Esophagus mucosa (tissue), 1 donor: ENCODE measurements around the gene HHATL. TPM values are rescaled to one million over a fixed set of nuclear protein-coding genes. Genes with fewer than 3 reads are reported as not detected.
A peak's percentile ranks its signal among the peaks of the same experiment; 100 is the strongest.

ENCODE experiments used
- ATAC-seq: fragments of 200-7000 bp; cut with Tn5 transposase; one replicate; pipeline ENCODE4 v1.9.1; 2020
- total RNA-seq: library from RNA; stranded (reverse); gene quantifications from one replicate; pipeline ENCODE4 v1.2.4, GENCODE V29; 2023
- donor health status: DM: yes; HTN: yes; CAD: no.

Gene HHATL
- total RNA-seq, 1 donor from 2014 or later = not detected

DNA sequence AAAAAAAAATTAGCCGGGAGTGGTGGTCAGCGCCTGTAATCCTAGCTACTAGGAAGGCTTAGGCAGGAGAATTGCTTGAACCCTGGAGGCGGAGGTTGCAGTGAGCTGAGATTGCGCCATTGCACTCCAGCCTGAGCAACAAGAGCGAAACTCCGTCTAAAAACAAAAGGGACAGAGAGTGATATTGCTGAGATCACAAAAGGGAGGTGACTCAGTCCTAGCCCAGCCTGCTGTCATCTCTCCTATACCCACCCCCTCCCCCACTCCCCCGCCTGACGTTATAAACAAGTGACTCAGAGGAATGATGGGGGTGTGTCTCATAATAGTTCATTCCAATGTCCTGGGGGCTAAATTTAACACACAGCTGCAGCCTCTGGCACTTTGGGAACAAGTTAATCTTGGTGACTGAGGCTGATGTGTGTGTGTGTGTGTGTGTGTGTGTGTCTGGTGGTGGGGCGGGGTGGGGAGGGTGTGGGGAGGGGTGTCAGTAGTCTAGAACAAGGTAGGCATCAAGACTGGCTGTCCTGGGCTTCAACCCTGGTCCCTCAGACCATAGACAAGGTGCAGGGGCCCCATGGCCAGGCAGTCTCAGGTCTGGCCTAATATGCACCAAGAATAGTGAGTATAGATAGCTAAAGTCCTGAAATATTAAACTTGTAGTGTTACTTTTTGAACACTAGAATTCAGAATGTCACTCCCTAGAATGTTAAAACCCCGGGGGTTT, 18.6 kb downstream of the HHATL start:
- peak; percentile 96 for ATAC-seq

DNA sequence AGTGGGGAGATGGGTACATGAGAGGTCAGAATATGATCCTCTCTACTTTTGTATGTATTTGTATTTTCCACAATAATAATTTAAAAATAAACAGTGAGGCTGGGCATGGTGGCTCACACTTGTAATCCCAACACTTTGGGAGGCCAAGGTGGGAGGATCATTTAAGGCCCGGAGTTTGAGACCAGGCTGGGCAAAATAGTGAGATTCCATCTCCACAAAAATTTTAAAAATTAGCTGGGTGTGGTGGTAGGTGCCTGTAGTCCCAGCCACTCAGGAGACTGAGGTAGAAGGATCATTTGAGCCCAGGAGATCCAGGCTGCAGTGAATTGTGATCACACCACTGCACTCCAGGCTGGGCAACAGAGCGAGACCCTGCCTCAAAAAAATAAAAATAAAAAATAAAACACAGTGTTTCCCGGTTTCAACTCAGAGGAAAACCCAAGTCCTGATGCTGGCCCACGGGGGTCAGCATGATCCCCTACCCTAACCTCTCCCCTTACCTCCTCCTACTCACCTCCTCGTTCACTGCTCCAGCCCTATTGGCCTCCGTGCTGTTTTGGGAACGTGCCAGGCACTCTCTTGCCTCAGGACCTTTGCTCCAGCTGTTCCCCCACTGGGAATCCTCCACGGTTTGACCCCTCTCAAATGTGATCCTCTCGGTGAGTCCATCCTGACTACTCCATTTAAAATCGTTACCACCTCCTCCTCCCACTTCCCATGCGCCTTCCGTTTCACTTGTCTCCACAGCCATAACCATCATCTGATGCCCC, 20.1 kb downstream of the HHATL start:
- ATAC-seq = no peak

DNA sequence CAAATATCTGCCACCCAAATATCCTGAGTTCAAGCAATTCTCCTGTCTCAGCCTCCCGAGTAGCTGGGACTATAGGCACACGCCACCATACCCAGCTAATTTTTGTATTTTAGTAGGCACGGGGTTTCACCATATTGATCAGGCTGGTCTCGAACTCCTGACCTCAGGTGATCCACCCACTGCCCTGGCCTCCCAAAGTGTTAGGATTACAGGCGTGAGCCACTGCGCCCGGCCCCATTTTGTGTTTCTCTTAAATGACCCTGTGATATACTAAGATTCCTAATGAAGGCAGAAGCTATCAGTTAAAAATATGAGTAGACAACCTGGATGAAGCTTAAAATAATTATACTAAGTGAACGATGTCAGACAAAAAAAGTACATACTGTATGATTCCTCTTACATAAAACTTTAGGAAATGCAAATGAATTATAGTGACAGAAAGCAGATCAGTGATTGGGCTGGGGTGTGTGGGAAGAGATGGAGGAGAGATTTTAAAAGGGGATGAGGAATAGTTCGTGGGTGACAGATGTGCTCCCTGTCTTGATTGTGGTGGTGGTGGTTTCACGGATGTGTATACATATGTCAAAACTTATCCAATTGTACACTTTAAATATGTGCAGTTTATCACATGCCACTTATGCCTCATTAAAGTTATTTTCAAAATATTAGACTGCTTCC, 21.1 kb downstream of the HHATL start:
- ATAC-seq = no peak

DNA sequence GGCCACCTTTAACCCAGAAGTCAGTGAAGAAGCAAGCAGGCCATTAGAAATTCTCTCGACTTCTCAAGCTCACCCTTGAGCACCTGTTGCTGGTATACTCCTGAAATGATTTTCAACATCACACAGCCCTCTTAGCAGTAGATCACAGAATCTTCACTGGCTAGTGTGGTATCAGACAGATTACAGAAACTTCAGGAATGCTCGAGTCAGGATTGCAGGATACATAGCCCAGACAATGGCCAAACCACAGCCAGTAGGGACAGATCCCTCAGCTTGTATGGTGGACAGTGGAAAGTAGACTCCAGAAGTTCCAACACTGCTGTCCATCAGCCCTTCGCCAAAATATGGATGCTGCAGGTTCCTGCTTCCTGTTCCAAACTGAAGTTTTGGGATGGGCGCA, 21.8 kb downstream of the HHATL start:
- ATAC-seq = no peak

DNA sequence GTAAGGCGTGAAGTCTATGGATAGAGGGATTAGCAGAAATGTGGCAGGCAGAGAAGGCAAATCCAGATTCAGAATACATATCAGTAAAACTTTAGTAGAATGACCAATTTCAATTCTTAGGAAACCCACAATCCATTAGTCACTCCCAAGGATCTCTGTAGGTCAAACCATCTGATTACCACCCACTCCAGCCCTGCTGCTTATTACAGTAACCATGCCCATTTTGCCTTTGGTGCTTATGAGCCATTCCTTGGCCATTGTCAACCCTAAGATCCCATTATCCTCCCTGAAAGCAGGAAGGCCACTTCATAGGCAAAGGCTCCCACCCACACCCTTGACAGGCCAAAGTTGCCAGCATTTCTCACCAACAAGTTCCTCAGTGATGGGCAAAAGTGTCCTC, 22.3 kb downstream of the HHATL start:
- ATAC-seq = no peak

DNA sequence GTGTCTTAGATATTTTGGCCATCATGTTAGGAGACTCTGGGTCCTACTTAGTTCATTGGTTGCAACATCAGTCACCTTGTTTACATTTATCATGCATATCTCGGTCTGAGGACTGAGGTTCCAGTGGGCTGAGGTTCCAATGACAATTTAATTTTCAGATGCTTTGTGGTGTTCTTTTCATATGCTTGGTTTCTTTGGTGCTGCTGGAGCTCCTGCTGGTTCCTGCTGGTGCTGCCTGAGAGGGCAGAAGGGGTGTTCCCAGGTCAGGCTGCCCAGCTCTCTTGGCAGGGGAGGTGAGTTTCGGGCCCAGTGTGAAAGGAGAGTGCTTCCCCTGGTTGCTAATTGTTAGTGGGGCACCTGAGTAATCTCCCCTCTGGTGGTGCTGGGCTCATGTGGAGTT, 24.2 kb downstream of the HHATL start:
- no peak for ATAC-seq

DNA sequence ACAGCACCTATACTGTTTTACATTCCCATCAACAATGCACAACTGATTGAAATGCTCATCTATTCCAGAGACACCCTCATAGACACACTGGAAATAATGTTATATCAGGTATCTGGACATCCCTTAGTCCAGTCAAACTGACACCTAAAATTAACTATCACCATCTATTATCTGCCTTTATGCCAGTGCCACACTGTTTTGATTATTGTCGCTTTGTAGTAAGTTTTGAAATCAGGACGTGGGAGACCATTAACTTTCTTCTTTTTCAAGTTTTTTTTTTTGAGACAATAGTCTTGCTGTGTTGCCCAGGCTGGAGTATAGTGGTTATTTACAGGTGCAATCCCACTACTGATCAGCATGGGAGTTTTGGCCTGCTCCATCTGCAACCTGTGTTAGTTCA, 26.7 kb downstream of the HHATL start:
- ATAC-seq = no peak

DNA sequence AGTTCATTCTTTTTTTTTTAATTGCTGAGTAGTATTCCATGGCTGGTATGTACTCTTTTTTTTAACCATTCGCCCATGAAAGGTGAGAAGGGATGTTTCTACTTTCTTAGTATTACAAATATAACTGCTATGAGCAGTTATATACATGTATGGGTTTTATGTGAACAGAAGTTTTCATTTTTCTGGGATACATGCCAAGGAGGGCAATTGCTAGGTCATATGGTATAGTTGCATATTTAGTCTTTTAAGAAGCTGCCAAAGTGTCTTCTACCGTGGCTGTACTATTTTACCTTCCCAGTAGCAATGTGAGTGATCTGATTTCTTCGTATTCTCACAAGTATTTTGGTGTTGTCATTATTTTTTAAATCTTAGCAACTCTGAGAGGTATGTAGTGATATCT, 28.5 kb downstream of the HHATL start:
- ATAC-seq = no peak

DNA sequence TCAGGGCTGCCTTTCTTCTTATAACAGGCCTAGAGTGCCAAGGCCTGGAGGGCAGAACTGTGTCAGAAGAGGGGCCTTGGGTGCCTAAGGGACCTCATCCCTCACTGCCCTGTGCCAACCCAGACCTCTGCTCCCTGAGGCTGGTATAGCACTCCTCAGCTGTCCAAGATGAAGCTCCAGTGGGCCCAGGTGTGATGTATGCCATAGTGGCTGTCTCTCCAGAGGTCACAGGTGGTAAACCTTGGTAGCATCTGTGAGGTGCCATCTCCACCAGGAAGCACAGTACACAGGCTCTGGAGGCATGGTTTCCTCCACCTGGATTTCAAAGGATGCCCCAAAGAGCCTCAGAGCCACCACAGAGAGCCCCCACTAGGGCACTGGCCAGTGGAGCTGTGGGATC, 29.5 kb downstream of the HHATL start:
- ATAC-seq = no peak

DNA sequence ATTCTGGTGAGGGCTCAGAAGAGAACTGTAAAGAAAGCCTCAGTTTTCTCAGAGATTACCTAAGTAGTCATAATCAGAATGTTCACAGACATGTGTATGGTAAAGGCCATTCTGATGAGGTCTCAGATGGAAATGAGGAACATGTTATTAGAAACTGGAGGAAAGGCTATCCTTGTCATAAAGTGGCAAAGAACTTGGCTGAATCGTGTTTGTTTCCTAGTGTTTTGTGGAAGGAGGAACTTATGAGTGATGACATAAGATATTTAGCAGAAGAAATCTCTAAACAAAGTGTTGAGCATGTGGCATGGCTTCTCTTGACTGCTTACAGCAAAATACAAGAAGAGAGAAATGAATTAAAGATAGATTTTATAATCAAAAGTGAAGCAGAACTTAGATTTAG, 30.1 kb downstream of the HHATL start:
- ATAC-seq = no peak

DNA sequence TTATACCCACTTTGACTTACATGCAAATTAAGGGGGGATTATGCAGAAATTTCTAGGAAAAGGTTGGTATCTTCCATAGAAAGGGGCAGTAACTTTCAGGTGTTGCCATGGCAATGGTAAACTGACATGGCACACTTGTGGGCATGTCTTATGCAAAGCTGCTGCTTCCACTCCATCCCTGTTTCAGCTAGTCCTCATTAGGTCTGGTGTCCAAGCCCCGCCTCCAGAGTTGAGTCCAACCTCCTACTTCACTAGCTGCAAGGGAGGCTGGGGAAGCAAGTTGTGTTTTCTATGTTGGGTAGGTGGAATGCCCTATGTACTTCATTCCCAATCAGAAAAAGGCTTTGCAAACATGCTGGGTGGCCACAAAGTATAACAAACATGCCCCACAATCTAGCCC, 31.9 kb downstream of the HHATL start:
- ATAC-seq = no peak

DNA sequence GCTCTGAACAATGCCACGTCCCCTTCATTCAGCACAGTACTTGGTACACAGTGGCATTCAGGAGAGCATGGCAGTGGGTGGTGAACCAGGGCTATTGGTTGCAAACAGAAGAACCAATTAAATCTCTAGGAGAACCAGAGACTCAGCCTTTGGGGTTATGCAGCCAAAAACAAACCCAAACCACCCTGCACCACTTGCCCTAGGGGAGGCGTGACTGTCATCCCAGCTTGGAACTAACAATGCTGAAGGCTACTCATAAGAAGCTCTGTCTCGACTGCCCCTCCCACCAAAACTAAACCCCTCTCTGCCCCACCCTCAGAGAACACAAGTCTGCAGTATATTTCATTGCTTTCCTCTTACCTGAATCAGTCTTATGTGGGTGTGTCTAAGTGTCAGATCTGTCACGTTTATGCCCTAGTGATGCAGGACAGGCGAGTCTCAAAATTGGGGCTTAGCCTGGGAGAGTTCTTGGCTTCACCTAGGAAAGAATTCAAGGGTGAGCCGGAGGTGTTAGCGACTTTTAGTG, 32.5 kb downstream of the HHATL start:
- ATAC-seq = peak; percentile 70

DNA sequence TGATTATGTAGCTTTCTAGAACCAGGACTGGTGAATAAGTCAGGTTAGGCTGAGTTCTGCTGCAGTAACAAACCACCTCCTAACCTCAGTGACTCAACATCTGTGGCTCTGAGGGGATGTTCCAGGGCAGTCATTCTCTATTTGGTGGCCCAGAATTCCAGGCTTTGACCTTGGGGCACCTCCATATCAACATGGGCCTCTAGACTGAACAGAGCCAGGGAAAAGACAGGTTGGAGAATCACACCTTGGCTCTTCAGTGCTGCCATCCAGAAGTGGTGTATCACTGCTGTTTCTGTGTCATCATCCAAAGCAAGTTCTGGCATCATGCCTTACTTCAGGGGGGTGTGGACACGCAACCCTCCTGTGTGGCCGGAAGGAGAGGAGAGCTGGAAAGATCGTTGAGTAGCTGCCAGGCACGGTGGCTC, 33.8 kb downstream of the HHATL start:
- peak; percentile 27 for ATAC-seq

DNA sequence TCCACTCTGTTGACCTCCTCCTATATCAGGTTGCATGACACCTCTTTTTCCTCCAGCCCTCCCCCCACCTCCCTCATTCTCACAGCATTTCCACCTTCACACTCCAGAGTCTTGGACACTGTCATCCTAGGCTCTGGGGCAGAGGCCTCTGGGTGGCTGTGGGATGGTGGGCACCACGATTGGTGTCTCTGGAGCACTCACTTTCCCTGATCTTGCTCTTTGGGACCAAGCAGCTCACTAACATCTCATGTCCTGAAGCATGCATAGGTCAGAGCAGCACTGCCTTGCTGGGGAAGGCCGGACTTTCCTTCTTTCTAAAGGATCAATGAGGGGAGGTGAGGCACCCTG, 34.2 kb downstream of the HHATL start:
- ATAC-seq = no peak

DNA sequence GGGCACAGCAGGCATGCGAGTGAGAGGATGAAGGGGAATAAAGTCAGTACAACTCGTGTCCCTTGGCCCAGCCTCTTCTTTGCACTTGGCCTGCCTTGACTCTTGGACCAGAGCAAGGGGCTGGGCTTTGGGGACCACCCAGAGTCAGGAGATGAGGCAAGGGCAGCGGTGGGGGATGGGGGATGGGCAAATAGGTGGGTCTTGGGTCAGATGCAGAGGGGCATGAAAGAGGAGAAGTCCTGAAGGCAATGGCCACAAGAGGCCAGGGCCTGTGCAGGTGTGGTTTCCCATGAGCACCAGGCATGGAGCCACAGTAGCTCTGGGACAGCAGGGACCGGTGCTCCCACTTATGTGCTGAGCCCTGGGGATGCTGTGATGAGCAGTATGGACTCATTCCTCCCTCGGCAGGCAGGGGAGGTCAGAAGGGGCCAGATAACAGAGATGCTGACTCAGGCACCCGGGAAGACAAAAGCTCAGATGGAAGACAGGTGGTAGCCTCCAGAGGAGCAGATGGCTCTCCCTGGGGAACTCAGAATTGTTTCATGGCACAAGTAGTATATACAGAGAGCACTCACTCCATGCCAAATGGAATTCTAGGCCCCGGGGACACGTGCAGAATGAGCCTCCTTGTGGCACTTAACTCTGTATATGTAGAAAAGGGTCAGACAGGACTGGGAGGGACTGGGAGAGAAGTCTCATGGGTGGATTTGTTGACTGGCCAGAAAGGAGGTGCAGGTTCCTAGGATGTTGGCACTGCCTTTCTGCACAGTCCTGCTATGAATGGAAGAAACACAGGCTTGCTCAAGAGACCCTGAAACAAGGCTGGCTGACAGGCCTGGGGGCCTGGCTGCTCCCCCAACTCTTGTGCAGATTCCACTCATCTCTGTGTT, 34.8 kb downstream of the HHATL start:
- no peak for ATAC-seq

DNA sequence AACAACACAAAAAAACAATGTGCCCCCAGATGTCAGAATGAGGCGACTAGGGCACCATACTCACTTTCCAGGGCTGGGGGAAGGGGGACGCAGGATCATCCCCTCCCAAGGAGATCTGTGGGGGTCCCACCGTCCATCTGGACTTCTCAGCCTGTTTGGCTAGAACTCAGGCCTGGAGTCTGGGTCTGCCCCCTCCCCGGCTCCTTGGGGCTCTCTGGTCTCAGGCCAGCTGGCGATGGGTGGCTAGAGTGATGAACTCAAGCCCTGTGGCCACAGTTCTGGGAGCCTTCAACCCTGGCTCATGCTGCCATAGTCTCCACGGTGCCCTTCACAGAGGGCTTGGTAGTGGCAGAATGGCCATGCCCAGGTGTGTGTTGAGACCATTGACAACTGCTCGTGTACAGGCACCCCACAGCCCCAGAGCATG, 35.5 kb downstream of the HHATL start:
- ATAC-seq = no peak

DNA sequence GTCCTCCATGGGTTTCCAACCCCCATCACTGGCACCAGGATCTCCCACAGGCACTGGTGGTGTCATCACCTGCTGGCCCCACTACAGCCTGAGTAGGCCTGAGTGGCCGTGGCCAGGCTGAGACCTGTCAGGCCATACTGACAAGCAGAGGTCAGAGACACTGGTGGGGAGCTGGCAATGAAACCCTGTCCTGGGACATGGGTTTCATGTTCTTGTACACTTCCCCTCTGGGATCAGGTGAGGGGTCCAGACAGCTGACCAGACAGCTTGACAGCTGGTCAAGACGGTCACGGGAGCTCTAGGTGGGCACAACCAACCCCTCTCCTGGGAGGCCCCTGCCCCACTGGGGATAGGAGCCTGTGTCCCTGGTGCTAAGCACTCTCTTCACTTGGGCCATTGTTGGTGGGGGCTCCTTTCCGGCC, 36.0 kb downstream of the HHATL start:
- ATAC-seq = no peak

DNA sequence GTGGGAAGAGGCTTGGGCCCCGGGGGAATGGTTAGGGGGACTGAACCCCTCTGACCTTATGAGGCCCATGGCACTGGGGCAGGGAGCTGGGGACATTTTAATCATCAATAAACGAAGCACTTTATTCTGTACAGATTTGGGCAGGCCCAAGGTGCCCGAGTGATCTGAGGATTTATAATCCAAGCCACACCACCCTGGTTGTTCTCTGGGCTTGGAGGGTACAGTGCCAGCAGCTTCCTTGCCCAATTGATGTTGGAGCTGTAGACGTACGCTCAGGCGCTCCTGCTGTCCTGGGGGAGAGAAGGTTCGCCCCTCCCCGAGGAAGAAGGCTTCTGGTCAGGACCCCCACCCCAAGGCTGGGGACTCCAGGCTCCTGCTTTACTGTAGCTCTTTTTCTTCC, 36.6 kb downstream of the HHATL start:
- ATAC-seq = no peak

DNA sequence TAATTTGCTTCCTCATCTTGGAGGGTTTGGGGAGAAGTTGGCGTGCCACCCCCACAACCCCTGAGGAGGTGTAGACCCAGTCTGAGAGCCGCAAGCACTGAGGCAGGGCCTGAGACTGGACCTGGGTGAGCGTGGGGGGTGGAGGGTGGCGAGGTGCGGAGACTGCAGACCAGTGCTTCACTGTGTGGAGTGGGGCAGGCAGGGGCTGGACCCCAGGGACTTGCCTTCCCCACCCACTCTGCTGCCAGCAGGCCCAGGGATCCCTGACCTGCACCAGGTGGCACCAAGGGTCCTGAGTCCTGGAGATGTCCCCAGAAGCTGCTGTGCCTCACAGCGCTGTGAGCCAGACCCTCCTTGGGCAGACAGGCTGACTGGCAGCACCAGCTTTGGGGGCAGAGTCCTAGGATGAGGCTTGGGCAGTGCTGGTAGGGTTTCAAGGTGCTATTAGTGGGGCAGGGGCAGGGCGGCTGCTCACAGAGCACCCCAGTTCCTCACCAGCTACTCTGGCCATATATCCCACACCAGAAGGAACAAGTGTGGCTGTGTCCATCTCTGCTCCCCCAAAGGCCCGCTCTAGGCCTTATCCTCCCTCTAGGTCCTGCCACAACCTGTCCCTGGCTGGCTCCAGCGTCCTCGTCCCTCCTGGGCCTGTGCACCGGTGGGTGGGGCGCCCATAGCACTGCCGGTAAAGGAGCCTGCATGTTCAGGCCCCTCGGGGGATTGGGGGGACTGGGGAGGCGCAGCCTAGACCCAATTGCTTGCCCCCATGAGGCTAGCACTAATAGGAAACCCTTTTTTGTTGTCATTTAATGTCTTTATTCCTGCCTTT, 37.3 kb downstream of the HHATL start:
- ATAC-seq = no peak

DNA sequence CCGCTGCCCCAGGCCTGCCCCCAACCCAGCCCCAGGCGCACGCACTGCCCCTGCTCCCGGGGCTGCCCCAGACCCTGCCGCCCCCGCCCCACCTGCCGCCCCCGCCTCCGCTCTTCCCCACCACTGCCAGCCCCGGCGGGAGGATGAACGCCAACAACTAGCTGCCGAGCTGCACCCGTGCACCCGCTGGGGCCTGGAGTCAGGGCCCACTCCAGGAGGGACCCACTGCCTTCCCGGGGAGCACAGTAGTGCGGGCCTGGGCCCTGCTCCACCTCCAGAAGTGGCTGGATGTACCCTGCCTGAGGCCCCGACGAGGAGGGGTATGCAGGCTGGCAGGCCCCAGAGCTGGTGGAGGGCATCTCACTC, 38.2 kb downstream of the HHATL start:
- no peak for ATAC-seq

DNA sequence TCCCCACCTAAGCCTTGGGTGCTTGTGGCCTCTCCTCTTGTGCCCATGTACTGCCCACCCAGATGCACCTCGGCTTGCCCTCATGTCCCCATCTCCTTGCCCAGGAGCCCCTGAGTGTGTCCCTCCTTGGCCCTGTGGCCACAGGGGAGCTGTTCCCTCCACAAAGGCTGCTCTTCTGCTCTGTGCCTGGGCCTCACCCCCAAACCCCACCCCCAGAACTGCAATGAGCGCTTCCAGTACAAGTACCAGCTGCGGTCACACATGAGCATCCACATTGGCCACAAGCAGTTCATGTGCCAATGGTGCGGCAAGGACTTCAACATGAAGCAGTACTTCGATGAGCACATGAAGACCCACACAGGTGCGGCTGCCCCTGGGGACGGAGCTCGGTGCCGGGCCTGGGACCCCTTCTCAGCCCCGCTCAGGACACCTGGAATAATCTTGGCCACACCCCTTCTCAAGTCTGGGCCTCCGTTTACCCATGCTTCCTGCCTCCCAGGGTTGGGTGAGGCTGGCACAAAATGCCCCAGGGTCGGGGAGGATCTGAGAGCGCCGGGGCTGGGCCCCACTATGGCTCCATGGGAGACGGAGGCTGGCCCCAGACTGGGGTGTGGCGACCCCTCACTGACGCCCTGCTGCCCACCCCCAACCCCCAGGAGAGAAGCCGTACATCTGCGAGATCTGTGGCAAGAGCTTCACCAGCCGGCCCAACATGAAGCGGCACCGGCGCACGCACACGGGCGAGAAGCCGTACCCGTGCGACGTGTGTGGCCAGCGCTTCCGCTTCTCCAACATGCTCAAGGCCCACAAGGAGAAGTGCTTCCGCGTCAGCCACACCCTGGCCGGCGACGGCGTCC, 38.8 kb downstream of the HHATL start:
- ATAC-seq = no peak
